DOHH2 (cell line): ENCODE data around the gene CENPC.

Experiments
- H3F3A ChIP-seq: fragments of 200-600 bp; sonication (generic), shearing (Covaris generic); 2 replicates; pipeline ENCODE4 v1.6.0; 2016; ENCODE audit warnings: antibody characterized with exemption, mild to moderate bottlenecking; ENCODE audit not compliant: control insufficient read depth, insufficient read depth
- H3K27ac ChIP-seq: fragments of 200-600 bp; sonication (generic); 2 replicates; pipeline ENCODE4 v1.5.1; 2014; ENCODE audit warnings: low read depth, mild to moderate bottlenecking, low read length, moderate library complexity
- H3K27me3 ChIP-seq: fragments of 200-600 bp; sonication (generic); 2 replicates; pipeline ENCODE4 v1.6.1; 2014; ENCODE audit warnings: mild to moderate bottlenecking, low read length, mixed read lengths; ENCODE audit not compliant: control insufficient read depth
- H3K36me3 ChIP-seq: fragments of 200-600 bp; sonication (generic); 2 replicates; pipeline ENCODE4 v1.6.1; 2014; ENCODE audit warnings: mild to moderate bottlenecking, low read length, moderate library complexity, mixed read lengths; ENCODE audit not compliant: control insufficient read depth
- H3K4me1 ChIP-seq: fragments of 200-600 bp; sonication (generic); 2 replicates; pipeline ENCODE4 v1.6.1; 2014; ENCODE audit warnings: mild to moderate bottlenecking, low read length, mixed read lengths; ENCODE audit not compliant: control insufficient read depth
- H3K4me2 ChIP-seq: fragments of 200-600 bp; sonication (generic); 2 replicates; pipeline ENCODE4 v1.6.0; 2014; ENCODE audit warnings: mild to moderate bottlenecking, low read length, moderate library complexity
- H3K4me3 ChIP-seq: fragments of 200-600 bp; sonication (generic); 2 replicates; pipeline ENCODE4 v1.5.1; 2014; ENCODE audit warnings: mild to moderate bottlenecking, low read length, mixed read lengths
- H3K79me2 ChIP-seq: fragments of 200-600 bp; sonication (generic); 2 replicates; pipeline ENCODE4 v1.6.1; 2014; ENCODE audit warnings: mild to moderate bottlenecking, low read length, mixed read lengths; ENCODE audit not compliant: control insufficient read depth
- H3K9me2 ChIP-seq: fragments of 200-600 bp; sonication (generic); replicated peaks from 2 replicates; pipeline ENCODE4 v1.6.1; 2014; ENCODE audit warnings: mild to moderate bottlenecking, low read length, mixed read lengths; ENCODE audit not compliant: control insufficient read depth
- H3K9me3 ChIP-seq: fragments of 200-600 bp; sonication (generic); 2 replicates; pipeline ENCODE4 v1.6.1; 2014; ENCODE audit warnings: antibody characterized with exemption, low read length, mixed read lengths; ENCODE audit not compliant: control insufficient read depth, insufficient read depth
- H4K20me1 ChIP-seq: fragments of 200-600 bp; sonication (generic); 2 replicates; pipeline ENCODE4 v1.6.0; 2014; ENCODE audit warnings: low read depth, mild to moderate bottlenecking, antibody characterized with exemption, low read length, moderate library complexity; ENCODE audit not compliant: control insufficient read depth, insufficient read depth
- CTCF ChIP-seq: fragments of 200-600 bp; sonication (generic); IDR thresholded peaks from one replicate; pipeline ENCODE4 v1.5.1; 2014; ENCODE audit warnings: antibody characterized with exemption, mild to moderate bottlenecking, low read depth, low read length; ENCODE audit not compliant: poor library complexity, severe bottlenecking
- EZH2phosphoT487 ChIP-seq: fragments of 200-600 bp; sonication (generic); IDR thresholded peaks from 2 replicates; pipeline ENCODE4 v1.6.1; 2017; ENCODE audit warnings: borderline replicate concordance, mild to moderate bottlenecking, antibody characterized with exemption, low read length, moderate library complexity, mixed read lengths

Gene CENPC

GRCh38 chr4:67570537-67570936 lies 25.2 kb upstream of the CENPC start:
- H3K79me2 ChIP-seq = peaks cover 89% of the 10 kb centered on the region
- H3K4me1 ChIP-seq = peaks cover 94% of the 10 kb centered on the region
- H3K4me2 ChIP-seq = peak overlapping the region; percentile 82
- H3K27ac ChIP-seq = peak overlapping the region; percentile 19; the same call in 1 of the 2 replicates
- H3F3A ChIP-seq = peaks cover 44% of the 10 kb centered on the region
- H3K9me2 ChIP-seq = no peaks in the 10 kb centered on the region
- no peaks in the 10 kb centered on the region for H3K9me3 ChIP-seq
- no peak for TF ChIP-seq CTCF
- TF ChIP-seq EZH2phosphoT487 = no peak
- no peak overlapping the region for H3K4me3 ChIP-seq
- H3K36me3 ChIP-seq = peaks cover 72% of the 10 kb centered on the region
- H3K27me3 ChIP-seq = no peaks in the 10 kb centered on the region
- no peaks in the 10 kb centered on the region for H4K20me1 ChIP-seq

GRCh38 chr4:67568820-67569219 lies 23.5 kb upstream of the CENPC start:
- peaks cover 97% of the 10 kb centered on the region for H3K79me2 ChIP-seq
- peaks cover 95% of the 10 kb centered on the region for H3K4me1 ChIP-seq

DNA sequence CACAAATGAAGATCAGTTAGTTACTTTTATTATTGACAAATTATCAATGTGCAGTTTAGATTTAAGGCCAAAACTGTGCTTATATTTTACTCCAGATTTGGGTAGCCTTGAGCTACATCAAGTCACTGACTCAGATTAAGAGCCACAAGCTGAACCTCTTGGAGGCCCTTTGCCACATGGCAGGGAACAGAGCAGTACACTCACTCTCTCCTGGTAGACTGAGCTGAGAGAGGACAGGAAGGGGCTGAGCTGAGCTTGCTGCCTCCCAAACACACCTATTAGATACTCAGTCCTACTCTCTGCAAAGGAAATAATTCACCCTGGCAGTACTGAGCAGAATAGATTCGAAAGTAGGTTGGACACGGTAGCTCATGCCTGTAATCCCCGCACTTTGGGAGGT lies 21.0 kb upstream of the CENPC start:
- TF ChIP-seq EZH2phosphoT487 (no peak), CTCF (no peak)
- Histone ChIP-seq H3K9me3 (no peaks in the 10 kb centered on the region), H3K27me3 (no peaks in the 10 kb centered on the region), H4K20me1 (0 out of 2 replicates have a peak, but pooled peaks cover 4% of the 10 kb centered on the region), H3K4me2 (peak overlapping the region; percentile 77), H3F3A (peaks cover 14% of the 10 kb centered on the region), H3K4me3 (peak overlapping the region; percentile 7; the same call in 1 of the 2 replicates), H3K79me2 (peaks cover 97% of the 10 kb centered on the region), H3K27ac (no peak overlapping the region), H3K9me2 (no peaks in the 10 kb centered on the region), H3K36me3 (peaks cover 75% of the 10 kb centered on the region), H3K4me1 (peaks cover 88% of the 10 kb centered on the region)

More at GRCh38 chr4:67568820-67569219, 23.5 kb upstream of the CENPC start:
- H3F3A ChIP-seq = peaks cover 31% of the 10 kb centered on the region
- H3K4me3 ChIP-seq = no peak overlapping the region
- no peaks in the 10 kb centered on the region for H3K9me3 ChIP-seq
- H3K36me3 ChIP-seq = peaks cover 80% of the 10 kb centered on the region
- no peak overlapping the region for H3K27ac ChIP-seq
- no peaks in the 10 kb centered on the region for H3K9me2 ChIP-seq
- peak overlapping the region; percentile 17 for H3K4me2 ChIP-seq
- TF ChIP-seq EZH2phosphoT487 (no peak), CTCF (no peak)
- H4K20me1 ChIP-seq = no peaks in the 10 kb centered on the region
- no peaks in the 10 kb centered on the region for H3K27me3 ChIP-seq
